C4-2B (cell line): ENCODE measurements around the gene URI1.

Experiments used
- H3K27ac ChIP-seq: fragments of 450-650 bp; 2 replicates; pipeline ENCODE4 v1.5.1; 2017
- CTCF ChIP-seq: fragments of 450-650 bp; conservative IDR thresholded peaks from 2 replicates; pipeline ENCODE4 v1.5.1; 2017; ENCODE audit warnings: mild to moderate bottlenecking
- ZFX ChIP-seq: fragments of 450-650 bp; IDR thresholded peaks from 2 replicates; pipeline ENCODE4 v1.6.1; 2017

The URI1 gene

GRCh38 chr19:30064771-30065494, 122.9 kb downstream of the URI1 start:
- TF ChIP-seq CTCF, result no peak
- no peak for TF ChIP-seq ZFX
- no peak overlapping the region for H3K27ac ChIP-seq

- no peak overlapping the region for H3K27ac ChIP-seq
- TF ChIP-seq CTCF (no peak), ZFX (no peak)
These were observed 123.9 kb downstream of the URI1 start for GRCh38 chr19:30065680-30066606.
